ENCODE measurements around the gene ROMO1.
"Not testable (repeated sequence)": the region's sequence is repeated elsewhere in the genome, so short reads cannot be mapped to it uniquely, and the experiment has no call there.

The ROMO1 gene

GRCh38 chr20:35718972-35719635, 19.9 kb downstream of the ROMO1 start:
- H3K4me3 ChIP-seq (ENCODE audit: low read length): no peak overlapping the region
- TF ChIP-seq CTCF (IDR thresholded peaks at IDR 0.05; ENCODE audit: insufficient read depth, low read depth, low read length, missing control alignments): no peak
- no peak for DNase-seq (ENCODE audit: low read depth)

GRCh38 chr20:35719717-35720116, 20.5 kb downstream of the ROMO1 start:
- no peak for DNase-seq (ENCODE audit: low read depth)
- no peak for TF ChIP-seq CTCF (IDR thresholded peaks at IDR 0.05; ENCODE audit: insufficient read depth, low read depth, low read length, missing control alignments)
- H3K4me3 ChIP-seq (ENCODE audit: low read length): no peak overlapping the region

- no peak overlapping the region for H3K4me3 ChIP-seq (ENCODE audit: low read length)
- no peak for DNase-seq (ENCODE audit: low read depth)
- TF ChIP-seq CTCF (IDR thresholded peaks at IDR 0.05; ENCODE audit: insufficient read depth, low read depth, low read length, missing control alignments): no peak
Observed at GRCh38 chr20:35720165-35721123, 21.2 kb downstream of the ROMO1 start.

- TF ChIP-seq CTCF (IDR thresholded peaks at IDR 0.05; ENCODE audit: insufficient read depth, low read depth, low read length, missing control alignments): no peak
- H3K4me3 ChIP-seq (ENCODE audit: low read length): no peak overlapping the region
- no peak for DNase-seq (ENCODE audit: low read depth)
Observed at GRCh38 chr20:35721219-35721618, 22.0 kb downstream of the ROMO1 start.

- no peak overlapping the region for H3K4me3 ChIP-seq (ENCODE audit: low read length)
- DNase-seq (ENCODE audit: low read depth): no peak
- TF ChIP-seq CTCF (IDR thresholded peaks at IDR 0.05; ENCODE audit: insufficient read depth, low read depth, low read length, missing control alignments): no peak
Observed at GRCh38 chr20:35721621-35722020, 22.4 kb downstream of the ROMO1 start.

GRCh38 chr20:35723275-35723639, 24.1 kb downstream of the ROMO1 start:
- H3K4me3 ChIP-seq (ENCODE audit: low read length); DNase-seq (ENCODE audit: low read depth): not testable (repeated sequence)

GRCh38 chr20:35723652-35724320, 24.6 kb downstream of the ROMO1 start:
- DNase-seq (ENCODE audit: low read depth): not testable (repeated sequence)

More at GRCh38 chr20:35723652-35724320, 24.6 kb downstream of the ROMO1 start:
- H3K4me3 ChIP-seq (ENCODE audit: low read length): not testable (repeated sequence)
